GM18907 (cell line): ENCODE results near the gene TANGO2.
A peak's percentile ranks its signal among the peaks of the same experiment; 100 is the strongest.
"Not testable (repeated sequence)": the region's sequence is repeated elsewhere in the genome, so short reads cannot be mapped to it uniquely, and the experiment has no call there.

ENCODE experiments used
- ATAC-seq: cut with Tn5 transposase; IDR thresholded peaks from one replicate; pipeline ENCODE4 v1.9.1; 2021; ENCODE audit warnings: mild to moderate bottlenecking, moderate library complexity; ENCODE audit not compliant: unreplicated experiment

Gene TANGO2

DNA sequence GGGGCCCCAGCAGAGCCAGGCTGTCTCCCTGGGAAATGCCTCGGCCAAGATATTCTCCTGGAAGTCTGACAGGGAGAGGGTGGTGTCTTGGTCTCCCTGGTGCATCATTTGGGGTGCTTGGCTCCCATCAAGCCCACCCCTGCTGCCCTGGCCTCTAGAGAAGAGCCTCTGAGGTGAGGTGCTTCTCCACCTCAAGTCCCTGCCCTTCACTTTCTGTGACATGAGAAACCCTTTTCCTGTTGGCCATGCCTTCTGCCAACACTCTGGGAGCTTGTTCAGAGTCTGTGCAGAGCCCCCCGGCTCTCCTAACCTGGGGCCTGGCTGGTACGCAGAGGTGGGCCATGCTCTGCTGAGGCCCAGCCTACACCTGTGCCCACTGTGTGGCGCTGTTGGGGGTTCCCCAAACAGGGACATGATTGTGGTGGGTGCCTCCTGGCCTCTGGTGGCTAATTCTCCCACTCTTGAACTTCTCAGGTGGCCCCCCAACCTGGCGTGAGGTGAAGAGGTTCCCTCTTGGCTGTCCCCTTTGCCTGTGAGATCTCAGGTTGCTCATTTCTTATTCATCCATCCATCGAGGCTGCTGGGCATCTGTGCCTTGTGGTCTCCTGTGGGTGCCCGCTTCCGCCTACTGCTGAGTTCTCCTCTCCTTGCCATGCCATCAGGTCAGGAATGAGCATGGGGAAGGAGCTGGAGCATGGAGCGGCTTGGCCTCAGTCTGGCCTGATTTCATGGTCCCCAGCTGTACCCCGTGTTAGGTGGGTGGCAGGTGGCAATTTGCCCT, 40.0 kb downstream of the TANGO2 start:
- ATAC-seq, result no peak

DNA sequence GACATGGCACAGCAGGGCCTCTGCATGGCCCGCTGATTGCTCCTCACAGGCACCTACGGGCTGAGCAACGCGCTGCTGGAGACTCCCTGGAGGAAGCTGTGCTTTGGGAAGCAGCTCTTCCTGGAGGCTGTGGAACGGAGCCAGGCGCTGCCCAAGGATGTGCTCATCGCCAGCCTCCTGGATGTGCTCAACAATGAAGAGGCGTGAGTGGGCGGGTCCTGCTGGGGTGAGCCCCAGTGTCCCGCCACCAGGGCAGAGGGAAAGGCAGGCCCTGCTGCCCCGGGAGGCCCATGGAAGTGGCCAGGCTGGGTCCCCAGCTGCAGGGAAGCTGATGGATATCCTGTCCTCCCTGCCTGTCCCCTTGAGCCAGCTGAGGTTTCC, 40.6 kb downstream of the TANGO2 start:
- ATAC-seq, result no peak

DNA sequence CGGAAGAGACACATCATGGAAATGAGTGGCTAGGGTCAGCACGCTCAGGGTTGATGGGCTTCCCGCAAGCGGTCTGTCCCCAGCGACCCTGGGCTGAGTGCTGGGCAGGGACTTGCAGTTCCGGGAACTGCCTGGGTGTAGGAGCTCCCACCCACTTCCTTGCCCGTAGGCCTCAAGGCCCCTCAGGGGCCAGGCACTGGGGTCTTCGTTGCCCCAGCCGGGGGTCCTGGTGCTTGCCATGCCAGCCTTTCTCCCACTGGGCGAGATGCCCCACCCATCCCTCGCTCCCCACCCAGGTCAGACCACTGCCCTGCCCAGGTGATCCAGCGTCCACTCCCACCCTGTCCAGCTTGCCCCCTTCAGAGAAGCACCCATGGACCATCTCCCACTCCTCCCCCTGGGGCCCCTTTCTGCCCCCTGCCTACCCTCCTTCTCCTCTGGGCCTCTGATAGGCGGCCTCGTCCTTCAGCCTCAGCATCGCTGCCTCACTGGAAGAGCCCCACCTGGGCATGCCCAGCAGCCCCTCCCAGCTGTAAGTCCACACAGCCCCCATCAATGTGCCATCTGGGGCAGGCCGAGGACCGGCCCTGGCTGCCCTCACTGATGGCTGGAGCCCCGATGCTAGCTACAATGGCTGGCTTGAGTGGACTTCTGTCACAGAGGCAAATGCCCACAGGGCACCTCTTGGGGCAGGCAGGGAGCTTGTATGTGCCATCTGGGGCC, 41.3 kb downstream of the TANGO2 start:
- ATAC-seq, result no peak

DNA sequence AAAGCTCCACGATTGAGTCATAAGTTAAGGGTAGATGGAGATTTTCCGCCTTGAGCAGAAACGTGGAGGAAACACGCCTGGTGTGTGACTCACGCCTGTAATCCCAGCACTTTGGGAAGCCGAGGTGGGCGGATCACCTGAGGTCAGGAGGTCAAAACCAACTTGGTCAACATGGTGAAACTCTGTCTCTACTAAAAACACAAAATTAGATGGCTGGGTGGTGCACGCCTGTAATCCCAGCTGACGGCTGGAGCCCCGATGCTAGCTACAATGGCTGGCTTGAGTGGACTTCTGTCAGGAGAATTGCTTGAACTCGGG, 41.8 kb downstream of the TANGO2 start:
- no peak for ATAC-seq

DNA sequence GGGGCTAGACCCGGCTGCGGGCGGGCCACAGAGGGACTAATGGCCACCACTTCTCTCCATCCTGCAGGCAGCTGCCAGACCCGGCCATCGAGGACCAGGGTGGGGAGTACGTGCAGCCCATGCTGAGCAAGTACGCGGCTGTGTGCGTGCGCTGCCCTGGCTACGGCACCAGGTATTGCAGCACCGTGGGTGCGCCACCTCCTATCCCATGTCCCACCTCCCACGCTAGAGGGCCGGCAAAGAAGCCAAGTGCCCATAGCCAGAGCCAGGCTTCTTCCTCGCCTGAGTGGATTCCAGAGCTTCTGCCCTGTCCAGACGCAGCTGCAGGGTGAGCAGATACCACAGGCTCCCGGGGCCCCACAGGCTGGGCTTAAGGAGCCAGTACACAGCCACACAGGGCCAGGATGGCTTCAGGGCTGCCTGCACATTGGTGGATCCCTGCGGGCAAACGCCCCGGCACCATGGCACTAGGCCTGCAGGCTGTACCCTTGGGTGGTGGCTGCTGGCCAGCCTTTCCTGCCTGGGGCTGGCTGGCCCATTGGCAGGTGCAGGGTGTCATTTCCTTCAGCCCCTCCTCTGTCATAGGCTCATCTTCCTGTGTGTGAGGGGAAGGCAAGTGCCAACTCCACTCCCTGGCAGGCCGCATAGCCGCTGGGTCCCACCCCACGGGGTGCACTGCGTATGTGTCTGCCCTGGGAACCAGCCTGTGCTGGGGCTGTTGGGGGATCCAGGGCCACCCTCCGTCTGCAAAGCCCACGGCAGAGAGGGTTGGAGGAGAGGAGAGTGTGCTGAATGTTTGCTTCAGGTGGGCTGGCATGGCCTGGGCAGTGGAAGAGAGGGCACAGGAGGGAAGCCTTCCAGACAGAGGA, 42.6 kb downstream of the TANGO2 start:
- ATAC-seq, result no peak

DNA sequence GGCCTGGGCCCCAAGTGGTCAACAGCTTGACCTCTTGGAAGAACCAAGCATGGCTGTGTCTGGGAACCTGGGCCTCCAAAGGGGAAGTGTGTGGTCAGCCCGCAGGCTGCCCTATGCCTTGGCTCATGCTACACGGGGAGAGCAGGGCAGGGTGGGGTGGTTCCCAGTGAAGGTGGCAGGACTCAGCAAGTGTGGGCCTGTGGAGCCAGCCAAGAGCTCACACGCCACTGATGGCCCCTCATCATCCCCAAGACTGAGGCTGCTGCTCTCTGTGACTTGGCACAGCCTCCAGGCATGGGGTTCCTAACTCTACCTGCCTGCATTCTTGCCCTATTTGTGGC, 43.2 kb downstream of the TANGO2 start:
- ATAC-seq, result no peak

DNA sequence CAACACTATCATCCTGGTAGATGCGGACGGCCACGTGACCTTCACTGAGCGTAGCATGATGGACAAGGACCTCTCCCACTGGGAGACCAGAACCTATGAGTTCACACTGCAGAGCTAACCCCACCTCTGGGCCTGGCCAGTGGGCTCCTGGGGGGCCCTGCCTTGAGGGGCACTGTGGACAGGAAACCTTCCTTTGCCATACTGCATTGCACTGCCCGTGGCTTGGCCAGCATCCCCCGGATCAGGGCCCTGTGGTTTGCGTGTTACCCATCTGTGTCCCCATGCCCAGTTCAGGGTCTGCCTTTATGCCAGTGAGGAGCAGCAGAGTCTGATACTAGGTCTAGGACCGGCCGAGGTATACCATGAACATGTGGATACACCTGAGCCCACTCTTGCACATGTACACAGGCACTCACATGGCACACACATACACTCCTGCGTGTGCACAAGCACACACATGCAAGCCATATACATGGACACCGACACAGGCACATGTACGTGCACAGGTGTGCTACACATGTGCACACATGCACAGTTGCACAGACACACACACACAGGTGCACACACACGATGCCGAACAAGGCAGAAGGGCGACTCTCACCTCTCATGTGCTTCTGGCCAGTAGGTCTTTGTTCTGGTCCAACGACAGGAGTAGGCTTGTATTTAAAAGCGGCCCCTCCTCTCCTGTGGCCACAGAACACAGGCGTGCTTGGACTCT, 43.8 kb downstream of the TANGO2 start:
- no peak for ATAC-seq

DNA sequence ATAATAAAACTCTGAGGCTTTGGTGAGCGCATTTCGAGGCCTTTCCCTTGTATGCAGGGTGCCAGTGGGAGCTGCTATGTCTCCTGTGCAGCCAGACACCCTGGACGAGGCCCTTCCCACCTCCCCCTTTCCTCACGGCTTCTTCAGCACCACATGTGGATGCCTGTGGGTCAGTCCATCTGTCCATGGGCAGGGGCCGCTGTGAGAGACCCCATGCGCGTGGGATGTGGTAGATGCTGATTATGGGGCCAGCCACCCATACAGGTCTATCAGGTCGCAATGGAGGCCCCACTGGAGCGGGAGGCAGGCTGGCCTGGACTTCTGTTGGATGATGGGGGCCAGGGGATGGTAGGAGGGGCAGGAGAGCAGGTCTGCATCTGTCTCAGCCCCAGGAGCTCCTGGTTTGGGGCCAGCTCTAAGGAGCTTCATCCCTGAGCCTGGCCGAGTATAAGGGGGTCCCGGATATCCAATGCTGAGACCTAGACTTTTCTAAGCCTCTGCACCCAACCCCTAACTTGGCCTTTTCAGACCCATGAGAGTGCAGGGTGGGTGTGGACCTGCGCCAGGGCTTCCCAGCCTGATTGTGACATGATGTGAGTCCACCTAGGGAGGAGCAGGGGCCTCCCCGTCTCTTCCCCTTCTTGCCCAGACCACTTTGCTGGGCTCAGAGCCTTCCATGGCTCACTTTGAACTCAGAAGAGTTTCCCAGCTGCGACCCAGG, 45.1 kb downstream of the TANGO2 start:
- no peak for ATAC-seq

DNA sequence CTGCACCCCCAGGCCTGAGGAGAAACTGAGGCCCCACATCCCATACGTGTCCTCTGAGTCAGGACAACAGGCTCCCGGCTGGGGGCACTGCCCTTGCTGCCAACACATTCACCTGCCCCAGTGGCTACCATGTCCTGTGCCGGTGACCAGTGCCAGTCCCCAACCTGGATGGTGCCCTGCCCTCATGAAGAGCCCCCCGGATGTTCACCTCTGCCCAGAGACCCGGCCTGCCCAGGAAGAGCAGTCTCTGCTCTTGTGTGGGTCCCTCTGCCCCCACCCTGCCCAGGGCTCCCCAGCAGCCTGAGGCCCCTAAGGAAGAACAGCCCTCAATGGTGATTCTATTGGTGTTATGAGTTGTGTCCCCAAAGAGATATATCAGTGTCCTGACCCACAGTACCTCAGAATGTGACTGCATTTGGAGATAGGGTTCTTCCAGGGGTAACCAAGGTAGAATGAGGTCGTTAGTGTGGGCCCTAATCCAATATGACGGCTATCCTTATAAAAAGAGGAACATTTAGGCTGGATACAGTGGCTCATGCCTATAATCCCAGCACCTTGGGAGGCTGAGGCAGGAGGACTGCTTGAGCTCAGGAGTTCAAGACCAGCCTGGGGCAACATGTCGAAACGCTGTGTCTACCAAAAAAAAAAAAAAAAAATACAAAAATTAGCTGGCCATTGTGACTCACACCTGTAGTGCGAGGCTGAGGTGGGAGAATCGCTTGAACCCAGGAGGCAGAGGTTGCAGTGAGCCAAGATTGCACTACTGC, 45.9 kb downstream of the TANGO2 start:
- ATAC-seq, result no peak

DNA sequence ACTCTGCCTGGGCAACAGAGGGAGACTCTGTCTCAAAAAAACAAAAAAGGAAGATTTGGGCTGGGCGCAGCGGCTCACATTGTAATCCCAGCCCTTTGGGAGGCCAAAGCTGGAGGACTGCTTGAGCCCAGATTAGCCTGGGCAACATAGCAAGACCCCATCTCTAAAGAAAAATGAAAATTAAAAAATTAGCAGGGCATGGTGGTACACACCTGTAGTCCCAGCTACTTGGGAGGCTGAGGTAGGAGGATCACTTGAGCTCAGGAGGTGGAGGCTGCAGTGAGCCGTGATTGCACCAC, 46.4 kb downstream of the TANGO2 start:
- ATAC-seq, result not testable (repeated sequence)

DNA sequence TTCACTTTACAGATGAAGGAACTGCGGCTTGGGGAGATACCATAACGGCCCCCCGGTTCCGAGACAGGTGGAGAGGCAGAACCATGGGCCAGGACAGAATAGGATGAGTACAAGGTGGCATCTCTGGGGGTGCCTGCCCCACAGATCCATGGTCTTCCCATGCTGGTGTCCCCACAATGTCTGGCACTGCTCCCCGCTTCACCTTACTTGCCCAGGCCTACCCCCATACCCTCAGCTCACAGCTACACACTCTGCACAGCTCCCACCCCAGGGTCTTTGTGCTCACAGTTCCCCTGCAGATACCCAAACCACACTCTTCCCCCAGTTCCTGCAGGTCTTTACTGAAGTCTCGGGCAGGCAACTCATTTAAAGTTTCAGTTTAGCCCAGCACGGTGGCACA, 47.7 kb downstream of the TANGO2 start:
- no peak for ATAC-seq

DNA sequence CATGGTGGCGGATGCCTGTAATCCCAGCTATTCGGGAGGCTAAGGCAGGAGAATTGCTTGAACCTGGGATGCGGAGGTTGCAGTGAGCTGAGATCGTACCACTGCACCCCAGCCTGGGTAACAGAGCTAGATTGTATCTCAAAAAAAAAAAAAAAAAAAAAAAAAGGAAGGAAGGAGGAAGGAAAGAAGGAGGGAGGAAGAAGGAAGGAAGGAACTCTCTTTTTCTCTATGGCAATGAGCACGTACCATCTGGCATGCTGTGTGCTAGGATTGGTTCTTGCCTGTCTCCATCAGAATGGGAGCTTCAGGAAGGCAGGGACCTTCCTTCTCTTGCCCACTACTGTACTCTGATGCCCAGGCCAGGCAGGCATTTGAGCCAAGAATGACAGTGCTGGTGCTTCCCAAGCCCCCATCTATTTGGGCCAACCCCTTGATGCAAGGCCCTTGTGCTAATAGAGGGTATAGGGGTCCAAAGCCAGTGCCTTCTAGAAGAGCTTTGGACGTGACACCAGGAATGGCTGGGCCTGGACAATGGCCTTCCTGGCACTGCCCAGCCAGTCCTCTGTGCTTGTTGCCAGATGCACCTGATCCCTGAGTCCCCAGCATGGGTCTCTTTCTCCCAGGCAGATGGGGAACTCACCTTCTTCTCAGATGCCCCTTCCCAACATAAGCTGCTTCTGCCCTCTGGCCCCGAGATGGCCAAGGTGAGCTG, 48.6 kb downstream of the TANGO2 start:
- no peak for ATAC-seq

DNA sequence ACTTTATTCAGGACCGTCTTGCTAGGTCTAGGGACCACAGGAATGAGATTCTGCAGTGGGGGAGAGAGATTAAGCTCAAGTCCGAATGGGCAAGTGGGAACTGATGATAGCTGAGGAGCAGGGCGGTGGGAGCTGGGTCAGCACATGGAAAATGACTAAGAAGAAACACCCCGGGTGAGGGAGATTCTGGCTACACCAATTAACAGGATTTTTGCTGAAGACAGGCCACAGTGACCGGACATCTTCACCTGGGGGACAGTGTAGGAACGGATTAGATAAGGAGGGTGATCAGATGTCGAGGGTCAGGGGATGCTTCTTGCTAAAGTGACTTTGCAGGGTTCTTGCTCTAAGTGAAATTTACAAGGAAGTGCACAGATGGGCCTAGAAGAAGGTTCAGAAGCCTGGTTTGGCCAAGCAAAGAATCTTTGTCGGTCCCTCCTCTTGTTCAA, 50.6 kb downstream of the TANGO2 start:
- no peak for ATAC-seq

DNA sequence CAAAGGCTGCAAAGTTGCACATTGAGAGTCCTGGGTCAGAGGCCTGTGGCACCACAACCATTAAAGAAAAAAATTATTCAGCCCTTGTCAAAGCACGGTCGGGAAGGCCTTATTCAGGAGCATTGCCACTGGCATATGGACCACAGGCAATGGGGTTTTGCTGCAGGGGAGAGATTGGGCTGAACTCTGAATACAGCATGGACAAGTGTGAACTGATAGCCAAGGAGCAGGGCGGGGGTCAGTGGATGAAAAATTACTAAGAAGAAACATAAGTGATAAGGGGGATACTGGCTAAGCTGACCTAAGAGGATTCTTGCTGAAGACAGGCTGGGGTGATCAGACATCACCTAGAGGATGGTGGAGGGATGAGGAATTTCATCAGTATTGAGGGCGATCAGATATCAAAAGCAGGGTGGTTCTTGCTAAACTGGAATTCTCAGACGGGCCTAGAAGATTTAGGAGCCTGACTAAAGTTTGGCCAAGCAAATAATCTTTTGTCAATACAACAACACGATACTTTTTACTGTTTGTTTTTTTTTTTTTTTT, 55.8 kb downstream of the TANGO2 start:
- no peak for ATAC-seq

DNA sequence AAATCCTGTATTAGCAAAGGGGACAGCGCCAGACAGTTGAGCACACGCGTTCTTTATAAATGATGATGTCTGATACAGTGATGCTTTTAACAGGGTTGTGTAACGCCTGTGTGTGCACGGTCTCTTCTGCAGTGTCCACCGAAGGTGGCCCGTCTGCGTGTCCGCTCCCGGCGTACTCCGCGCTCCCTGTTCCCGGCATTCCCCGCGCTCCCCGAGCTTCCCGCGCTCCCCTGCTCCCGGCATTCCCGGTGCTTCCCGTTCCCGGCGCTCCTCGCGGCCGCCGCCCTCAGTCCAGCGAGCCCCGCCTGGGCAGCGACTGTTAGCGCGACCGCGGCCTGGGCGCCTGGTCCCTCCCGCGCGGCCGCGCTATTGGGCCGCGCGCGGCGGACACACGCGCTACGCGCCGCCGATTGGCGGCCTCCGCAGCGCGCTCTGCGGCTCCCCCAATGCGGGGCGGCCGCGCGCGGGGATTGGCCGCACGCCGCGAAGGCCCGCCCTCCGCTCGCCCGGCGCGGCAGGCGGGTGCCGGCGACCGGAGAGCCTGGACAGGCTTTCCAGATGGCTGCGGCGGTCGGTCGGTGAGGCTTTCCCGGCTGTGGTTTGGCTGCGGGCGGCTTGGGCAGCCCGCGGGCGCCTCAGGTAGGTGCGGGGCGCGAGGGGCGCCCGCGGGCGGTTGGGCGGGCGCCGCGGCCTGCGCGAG, 59.0 kb downstream of the TANGO2 start, which contains the start of gene DGCR8:
Gene DGCR8, plus strand, starts transcription at position 497 of the 700 bp plus-strand sequence. CDS start 5,723 bp downstream, outside the sequence.
- ATAC-seq, result peak; percentile 75

DNA sequence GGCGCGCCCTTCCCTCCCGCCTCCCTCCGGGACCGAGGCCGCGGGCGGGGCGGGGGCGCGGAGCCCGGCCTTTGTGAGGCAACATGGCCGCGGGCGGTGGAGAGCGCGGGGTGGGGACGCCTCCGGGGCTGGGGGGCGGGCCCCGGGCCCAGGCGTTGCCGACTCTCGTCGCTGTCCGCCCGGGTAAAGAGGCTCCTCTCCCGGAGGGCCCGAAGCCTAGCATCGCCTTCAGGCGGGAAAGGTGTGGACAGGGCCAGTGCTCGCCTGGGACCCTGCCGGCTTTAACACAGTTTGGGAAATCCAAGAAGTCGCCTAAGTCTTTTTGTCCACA, 59.5 kb downstream of the TANGO2 start:
- ATAC-seq, result peak; percentile 60

DNA sequence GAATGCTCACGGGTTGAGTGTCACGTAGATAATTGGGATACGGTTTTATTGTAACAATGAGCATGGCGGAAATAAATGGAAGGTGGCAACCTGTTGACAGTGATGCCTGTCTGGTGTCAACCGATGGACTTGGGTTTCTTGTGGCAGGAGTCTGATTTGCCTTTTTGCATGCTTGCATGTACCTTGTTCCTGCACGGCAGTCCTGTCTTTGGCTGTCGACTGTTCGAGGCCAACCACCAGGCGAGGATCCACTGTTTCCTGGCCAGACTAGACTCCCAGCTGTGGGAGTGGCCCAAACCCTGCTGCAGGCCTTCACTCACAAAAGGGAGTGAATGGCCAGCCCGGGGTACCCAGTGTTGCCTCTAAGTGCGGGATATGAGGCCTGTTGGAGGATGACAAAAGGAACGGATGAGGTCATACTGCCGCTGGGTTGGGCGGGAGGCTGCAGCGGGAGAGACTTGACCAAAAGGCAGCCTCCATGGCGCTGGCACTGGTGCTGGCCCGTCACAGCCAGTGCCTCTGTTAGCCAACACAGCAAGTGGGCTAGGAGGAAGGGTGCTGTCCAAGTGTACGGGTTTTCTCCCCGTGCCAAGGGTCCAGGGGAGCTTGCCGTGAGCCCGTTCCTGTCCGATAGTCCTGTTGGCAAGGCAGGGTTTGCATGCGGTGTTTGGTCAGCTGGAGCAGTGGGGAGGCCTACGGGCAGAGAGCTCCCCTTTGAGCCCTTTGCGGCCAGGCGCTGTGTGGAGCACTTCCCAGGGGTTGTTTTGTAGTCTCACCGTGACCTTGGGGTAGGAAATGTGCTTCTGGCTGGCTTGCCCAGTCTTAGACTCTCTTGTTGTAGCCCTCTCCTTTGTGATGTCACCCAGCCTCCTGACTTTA, 60.1 kb downstream of the TANGO2 start:
- ATAC-seq, result peak; percentile 1
